IPS-11a (cell line): Measurements from ENCODE around the gene TFDP3.

Experiments used
- H3K4me3 ChIP-seq: one replicate; pipeline ENCODE4 v1.5.1; 2013; ENCODE audit warnings: low read depth, low read length, control low read depth

TFDP3 gene

GRCh38 chrX:133189195-133189594 is 29.0 kb downstream of the TFDP3 start:
- H3K4me3 ChIP-seq: no peak overlapping the region

GRCh38 chrX:133188631-133189030 is 29.5 kb downstream of the TFDP3 start:
- H3K4me3 ChIP-seq: no peak overlapping the region

DNA sequence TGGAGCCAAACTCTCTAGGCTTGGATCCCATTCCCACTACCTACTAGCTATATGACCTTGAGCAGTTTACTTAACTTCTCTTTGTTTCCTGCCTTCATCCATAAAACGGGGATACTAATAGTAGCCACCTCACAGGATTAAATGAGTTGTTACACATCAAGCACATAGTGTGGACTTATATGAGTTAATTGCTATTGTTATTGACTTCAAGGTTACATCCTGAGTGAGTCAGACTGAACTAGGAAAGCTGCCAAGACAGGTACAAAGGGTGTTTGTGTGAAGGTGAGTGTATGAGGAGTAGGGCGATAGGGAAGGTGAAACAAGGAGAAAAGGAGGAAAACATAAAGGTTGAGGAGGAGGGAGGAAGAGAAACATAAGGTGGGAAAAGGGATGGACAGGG is 32.2 kb downstream of the TFDP3 start:
- H3K4me3 ChIP-seq: no peak overlapping the region

GRCh38 chrX:133185119-133185518 is 33.0 kb downstream of the TFDP3 start:
- H3K4me3 ChIP-seq: no peak overlapping the region

DNA sequence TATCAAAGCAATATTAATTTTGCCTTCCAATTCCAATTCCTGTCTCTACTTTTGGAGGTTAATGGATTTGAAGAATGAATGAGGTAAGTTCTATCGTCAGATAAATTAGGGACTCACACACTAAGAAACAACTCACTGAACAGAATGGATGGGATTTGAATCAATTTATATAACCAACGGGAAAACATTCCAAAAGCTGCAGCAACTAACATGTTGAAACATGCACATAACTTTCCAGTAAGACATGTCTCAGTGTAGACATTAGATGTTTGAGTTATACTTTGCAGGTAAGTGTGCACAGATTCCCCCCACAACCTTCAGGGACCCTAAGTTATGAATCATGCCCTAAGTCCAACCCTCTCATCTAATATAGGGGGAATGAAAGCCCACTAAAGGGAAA is 34.3 kb downstream of the TFDP3 start:
- no peak overlapping the region for H3K4me3 ChIP-seq

- no peak overlapping the region for H3K4me3 ChIP-seq
These were observed 38.7 kb downstream of the TFDP3 start for GRCh38 chrX:133179500-133179899.

DNA sequence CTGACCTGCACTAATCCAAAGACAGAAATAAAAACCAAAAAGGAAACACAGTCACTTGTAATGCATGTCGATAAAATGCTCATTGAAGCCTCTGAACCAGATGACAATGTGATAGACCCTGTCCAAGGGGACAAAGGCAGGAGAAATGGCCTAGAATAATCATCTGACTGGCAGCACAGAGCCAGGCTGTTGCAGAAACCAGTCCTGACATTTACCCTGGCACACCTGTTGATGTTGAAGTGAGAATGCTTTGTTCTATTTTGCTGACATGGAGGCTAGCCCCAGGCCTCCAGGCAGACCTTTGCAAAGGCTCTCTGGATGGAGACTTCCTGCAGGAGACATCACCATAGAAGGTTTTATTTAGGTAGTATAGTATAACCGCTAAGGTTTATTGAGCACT is 41.0 kb downstream of the TFDP3 start:
- no peak overlapping the region for H3K4me3 ChIP-seq

DNA sequence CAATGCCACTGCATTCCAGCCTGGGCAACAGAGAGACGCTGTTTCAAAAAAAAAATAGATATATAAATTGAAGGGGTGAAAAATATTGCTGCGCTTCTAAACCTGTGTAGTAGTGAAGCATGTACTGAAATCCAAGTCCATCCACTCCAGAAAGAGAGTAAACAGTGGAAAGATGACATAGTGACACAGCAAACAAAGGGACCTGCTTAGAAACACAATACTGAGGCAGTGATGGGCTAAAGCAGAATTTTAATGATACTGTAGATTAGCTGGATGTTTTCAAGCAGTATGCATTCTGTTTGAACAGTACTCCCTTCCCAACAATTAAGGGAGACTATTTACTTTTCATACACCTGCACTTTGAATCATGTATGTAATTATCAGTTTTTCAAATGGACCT is 42.5 kb downstream of the TFDP3 start:
- no peak overlapping the region for H3K4me3 ChIP-seq

GRCh38 chrX:133175162-133175561 is 43.0 kb downstream of the TFDP3 start:
- H3K4me3 ChIP-seq: no peak overlapping the region

GRCh38 chrX:133171962-133172708 is 46.0 kb downstream of the TFDP3 start:
- no peak overlapping the region for H3K4me3 ChIP-seq
